ENCODE measurements around the gene ACTBL2.
"Not testable (repeated sequence)": the region's sequence is repeated elsewhere in the genome, so short reads cannot be mapped to it uniquely, and the experiment has no call there.

Gene ACTBL2

GRCh38 chr5:57482671-57483106 is at the start of gene ACTBL2:
Gene ACTBL2, minus strand, starts transcription at chr5:57482811. Its CDS starts 104 bp downstream, at chr5:57482707.
- DNase-seq (ENCODE audit: low read depth in 2 of 2) = no peak

GRCh38 chr5:57531333-57531732 is 48.7 kb upstream of the ACTBL2 start:
- DNase-seq (ENCODE audit: low read depth in 2 of 2) = no peak

GRCh38 chr5:57529864-57530263 is 47.3 kb upstream of the ACTBL2 start:
- DNase-seq (ENCODE audit: low read depth in 2 of 2) = no peak

- DNase-seq (ENCODE audit: low read depth in 2 of 2) = no peak
These were observed 45.3 kb upstream of the ACTBL2 start for GRCh38 chr5:57527870-57528269.

GRCh38 chr5:57524348-57525060 is 41.9 kb upstream of the ACTBL2 start:
- DNase-seq (ENCODE audit: low read depth in 2 of 2) = no peak

- DNase-seq (ENCODE audit: low read depth in 2 of 2) = not testable (repeated sequence)
These were observed 39.9 kb upstream of the ACTBL2 start for GRCh38 chr5:57522477-57522876.

- DNase-seq (ENCODE audit: low read depth in 2 of 2) = not testable (repeated sequence)
These were observed 35.8 kb upstream of the ACTBL2 start for GRCh38 chr5:57518415-57518814.

- no peak for DNase-seq (ENCODE audit: low read depth in 2 of 2)
These were observed 34.6 kb upstream of the ACTBL2 start for GRCh38 chr5:57517250-57517649.

GRCh38 chr5:57513785-57514184 is 31.2 kb upstream of the ACTBL2 start:
- DNase-seq (ENCODE audit: low read depth in 2 of 2) = no peak

GRCh38 chr5:57511321-57511720 is 28.7 kb upstream of the ACTBL2 start:
- no peak for DNase-seq (ENCODE audit: low read depth in 2 of 2)

- no peak for DNase-seq (ENCODE audit: low read depth in 2 of 2)
These were observed 27.1 kb upstream of the ACTBL2 start for GRCh38 chr5:57509501-57510260.

- DNase-seq (ENCODE audit: low read depth in 2 of 2) = no peak
These were observed 25.6 kb upstream of the ACTBL2 start for GRCh38 chr5:57508211-57508610.

- DNase-seq (ENCODE audit: low read depth in 2 of 2) = no peak
These were observed 22.9 kb upstream of the ACTBL2 start for GRCh38 chr5:57505272-57506200.

- no peak for DNase-seq (ENCODE audit: low read depth in 2 of 2)
These were observed 21.7 kb upstream of the ACTBL2 start for GRCh38 chr5:57504357-57504756.

- no peak for DNase-seq (ENCODE audit: low read depth in 2 of 2)
These were observed 20.8 kb upstream of the ACTBL2 start for GRCh38 chr5:57503433-57503832.

- no peak for DNase-seq (ENCODE audit: low read depth in 2 of 2)
These were observed 19.0 kb upstream of the ACTBL2 start for GRCh38 chr5:57501414-57502201.

GRCh38 chr5:57499262-57500050 is 16.8 kb upstream of the ACTBL2 start:
- no peak for DNase-seq (ENCODE audit: low read depth in 2 of 2)

- no peak for DNase-seq (ENCODE audit: low read depth in 2 of 2)
These were observed 15.1 kb upstream of the ACTBL2 start for GRCh38 chr5:57497733-57498132.

- DNase-seq (ENCODE audit: low read depth in 2 of 2) = no peak
These were observed 12.9 kb upstream of the ACTBL2 start for GRCh38 chr5:57495285-57496086.
